ENCODE data around the gene TAS2R50.
"Not testable (repeated sequence)": the region's sequence is repeated elsewhere in the genome, so short reads cannot be mapped to it uniquely, and the experiment has no call there.

TAS2R50 gene

GRCh38 chr12:10986812-10987211, at the start of gene TAS2R50:
TAS2R50 (minus strand) TSS chr12:10986912; CDS start chr12:10986860, 52 bp downstream.
- Mint-ChIP-seq H3K4me3 (no peak within 1 kb of the TSS), H3K36me3 (ENCODE audit: insufficient read depth) (no peaks in the 10 kb centered on the region), H3K27ac (ENCODE audit: low read depth) (no peak within 1 kb of the TSS), H3K9me3 (peaks cover 4% of the 10 kb centered on the region), H3K4me1 (peaks cover 13% of the 10 kb centered on the region), H3K27me3 (peaks cover 21% of the 10 kb centered on the region)
- DNase-seq (ENCODE audit: low spot score in 2 of 2) (no peak), ATAC-seq (replicated peaks; ENCODE audit: extremely low read depth, poor library complexity, severe bottlenecking) (no peak)

- not testable (repeated sequence) for H3K9me3 Mint-ChIP-seq; H3K4me1 Mint-ChIP-seq; ATAC-seq (replicated peaks; ENCODE audit: extremely low read depth, poor library complexity, severe bottlenecking); DNase-seq (ENCODE audit: low spot score in 2 of 2); H3K36me3 Mint-ChIP-seq (ENCODE audit: insufficient read depth); H3K27me3 Mint-ChIP-seq; H3K4me3 Mint-ChIP-seq; H3K27ac Mint-ChIP-seq (ENCODE audit: low read depth)
Observed at GRCh38 chr12:11033959-11034358, 47.2 kb upstream of the TAS2R50 start.

- Mint-ChIP-seq H3K4me3 (no peak within 1 kb of the TSS), H3K27ac (ENCODE audit: low read depth) (no peak within 1 kb of the TSS), H3K4me1 (no peaks in the 10 kb centered on the region), H3K27me3 (no peaks in the 10 kb centered on the region), H3K36me3 (ENCODE audit: insufficient read depth) (peaks cover 7% of the 10 kb centered on the region), H3K9me3 (no peaks in the 10 kb centered on the region)
- DNase-seq (ENCODE audit: low spot score in 2 of 2), result no peak
- ATAC-seq (replicated peaks; ENCODE audit: extremely low read depth, poor library complexity, severe bottlenecking), result no peak
Observed at GRCh38 chr12:11031307-11031706, 44.6 kb upstream of the TAS2R50 start, which contains the start of gene TAS2R31. TAS2R31 (minus strand) TSS chr12:11031407; CDS start chr12:11031335, 72 bp downstream.

- ATAC-seq (replicated peaks; ENCODE audit: extremely low read depth, poor library complexity, severe bottlenecking), result no peak
Observed at GRCh38 chr12:11026118-11026517, 39.4 kb upstream of the TAS2R50 start.

GRCh38 chr12:11023387-11023786, 36.7 kb upstream of the TAS2R50 start:
- Mint-ChIP-seq H3K27me3 (no peaks in the 10 kb centered on the region), H3K4me3 (no peak overlapping the region), H3K36me3 (ENCODE audit: insufficient read depth) (peaks cover 5% of the 10 kb centered on the region), H3K4me1 (no peaks in the 10 kb centered on the region), H3K9me3 (peaks cover 6% of the 10 kb centered on the region), H3K27ac (ENCODE audit: low read depth) (no peak overlapping the region)
- no peak for ATAC-seq (replicated peaks; ENCODE audit: extremely low read depth, poor library complexity, severe bottlenecking)
- DNase-seq (ENCODE audit: low spot score in 2 of 2), result no peak

More at GRCh38 chr12:11026118-11026517, 39.4 kb upstream of the TAS2R50 start:
- no peak for DNase-seq (ENCODE audit: low spot score in 2 of 2)
- Mint-ChIP-seq H3K4me1 (no peaks in the 10 kb centered on the region), H3K4me3 (no peak overlapping the region), H3K36me3 (ENCODE audit: insufficient read depth) (peaks cover 5% of the 10 kb centered on the region), H3K27me3 (no peaks in the 10 kb centered on the region), H3K27ac (ENCODE audit: low read depth) (no peak overlapping the region), H3K9me3 (peaks cover 6% of the 10 kb centered on the region)

- Mint-ChIP-seq H3K4me1 (no peaks in the 10 kb centered on the region), H3K36me3 (ENCODE audit: insufficient read depth) (peaks cover 5% of the 10 kb centered on the region), H3K27me3 (no peaks in the 10 kb centered on the region), H3K27ac (ENCODE audit: low read depth) (no peak within 1 kb of the TSS), H3K4me3 (no peak within 1 kb of the TSS), H3K9me3 (peaks cover 6% of the 10 kb centered on the region)
- no peak for DNase-seq (ENCODE audit: low spot score in 2 of 2)
- ATAC-seq (replicated peaks; ENCODE audit: extremely low read depth, poor library complexity, severe bottlenecking), result no peak
Observed at GRCh38 chr12:11022520-11022919, 35.8 kb upstream of the TAS2R50 start, which contains the start of gene TAS2R19. TAS2R19 (minus strand) TSS chr12:11022620; CDS start chr12:11022571, 49 bp downstream.

GRCh38 chr12:11016937-11017336, 30.2 kb upstream of the TAS2R50 start:
- Mint-ChIP-seq H3K9me3 (no peaks in the 10 kb centered on the region), H3K27ac (ENCODE audit: low read depth) (no peak overlapping the region), H3K36me3 (ENCODE audit: insufficient read depth) (no peaks in the 10 kb centered on the region), H3K27me3 (no peaks in the 10 kb centered on the region), H3K4me3 (no peak overlapping the region), H3K4me1 (no peaks in the 10 kb centered on the region)
- ATAC-seq (replicated peaks; ENCODE audit: extremely low read depth, poor library complexity, severe bottlenecking) (no peak), DNase-seq (ENCODE audit: low spot score in 2 of 2) (no peak)

GRCh38 chr12:11015775-11016430, 29.2 kb upstream of the TAS2R50 start:
- H3K27ac Mint-ChIP-seq (ENCODE audit: low read depth), result no peak overlapping the region
- no peaks in the 10 kb centered on the region for H3K9me3 Mint-ChIP-seq
- ATAC-seq (replicated peaks; ENCODE audit: extremely low read depth, poor library complexity, severe bottlenecking) (no peak), DNase-seq (ENCODE audit: low spot score in 2 of 2) (no peak)
- no peak overlapping the region for H3K4me3 Mint-ChIP-seq
- H3K27me3 Mint-ChIP-seq, result no peaks in the 10 kb centered on the region
- no peaks in the 10 kb centered on the region for H3K4me1 Mint-ChIP-seq
- no peaks in the 10 kb centered on the region for H3K36me3 Mint-ChIP-seq (ENCODE audit: insufficient read depth)

- no peak for ATAC-seq (replicated peaks; ENCODE audit: extremely low read depth, poor library complexity, severe bottlenecking)
- no peak for DNase-seq (ENCODE audit: low spot score in 2 of 2)
Observed at GRCh38 chr12:11014234-11014633, 27.5 kb upstream of the TAS2R50 start.

GRCh38 chr12:11007608-11008007, 20.9 kb upstream of the TAS2R50 start:
- no peak for ATAC-seq (replicated peaks; ENCODE audit: extremely low read depth, poor library complexity, severe bottlenecking)
- peaks cover 2% of the 10 kb centered on the region for H3K36me3 Mint-ChIP-seq (ENCODE audit: insufficient read depth)
- H3K27me3 Mint-ChIP-seq, result no peaks in the 10 kb centered on the region
- H3K4me1 Mint-ChIP-seq, result no peaks in the 10 kb centered on the region
- H3K4me3 Mint-ChIP-seq, result no peak overlapping the region
- H3K27ac Mint-ChIP-seq (ENCODE audit: low read depth), result no peak overlapping the region
- DNase-seq (ENCODE audit: low spot score in 2 of 2), result no peak
- no peaks in the 10 kb centered on the region for H3K9me3 Mint-ChIP-seq

More at GRCh38 chr12:11014234-11014633, 27.5 kb upstream of the TAS2R50 start:
- H3K27ac Mint-ChIP-seq (ENCODE audit: low read depth), result no peak overlapping the region
- no peaks in the 10 kb centered on the region for H3K27me3 Mint-ChIP-seq
- no peak overlapping the region for H3K4me3 Mint-ChIP-seq
- no peaks in the 10 kb centered on the region for H3K36me3 Mint-ChIP-seq (ENCODE audit: insufficient read depth)
- H3K9me3 Mint-ChIP-seq, result no peaks in the 10 kb centered on the region
- H3K4me1 Mint-ChIP-seq, result no peaks in the 10 kb centered on the region

- Mint-ChIP-seq H3K27ac (ENCODE audit: low read depth) (no peak within 1 kb of the TSS), H3K36me3 (ENCODE audit: insufficient read depth) (no peaks in the 10 kb centered on the region), H3K9me3 (no peaks in the 10 kb centered on the region), H3K4me3 (no peak within 1 kb of the TSS), H3K4me1 (no peaks in the 10 kb centered on the region), H3K27me3 (no peaks in the 10 kb centered on the region)
- ATAC-seq (replicated peaks; ENCODE audit: extremely low read depth, poor library complexity, severe bottlenecking) (no peak), DNase-seq (ENCODE audit: low spot score in 2 of 2) (no peak)
Observed at GRCh38 chr12:10998204-10998603, 11.5 kb upstream of the TAS2R50 start, which contains the start of gene TAS2R20. TAS2R20 (minus strand) TSS chr12:10998304; CDS start chr12:10997875, 429 bp downstream.

GRCh38 chr12:10994307-10994706, 7.6 kb upstream of the TAS2R50 start:
- H3K27ac Mint-ChIP-seq (ENCODE audit: low read depth), result no peak overlapping the region
- H3K27me3 Mint-ChIP-seq, result peaks cover 12% of the 10 kb centered on the region
- ATAC-seq (replicated peaks; ENCODE audit: extremely low read depth, poor library complexity, severe bottlenecking), result no peak
- H3K9me3 Mint-ChIP-seq, result peaks cover 4% of the 10 kb centered on the region
- no peak for DNase-seq (ENCODE audit: low spot score in 2 of 2)
- H3K4me3 Mint-ChIP-seq, result no peak overlapping the region
- H3K36me3 Mint-ChIP-seq (ENCODE audit: insufficient read depth), result no peaks in the 10 kb centered on the region
- H3K4me1 Mint-ChIP-seq, result no peaks in the 10 kb centered on the region

GRCh38 chr12:10989107-10989506, 2.4 kb upstream of the TAS2R50 start:
- no peak for ATAC-seq (replicated peaks; ENCODE audit: extremely low read depth, poor library complexity, severe bottlenecking)
- DNase-seq (ENCODE audit: low spot score in 2 of 2), result no peak
- Mint-ChIP-seq H3K4me3 (no peak overlapping the region), H3K36me3 (ENCODE audit: insufficient read depth) (no peaks in the 10 kb centered on the region), H3K9me3 (peaks cover 4% of the 10 kb centered on the region), H3K27ac (ENCODE audit: low read depth) (no peak overlapping the region), H3K4me1 (no peaks in the 10 kb centered on the region), H3K27me3 (peaks cover 12% of the 10 kb centered on the region)

Data from central memory CD8-positive, alpha-beta T cell (primary cell).